GM18867 (cell line): ENCODE results near the gene ELOVL2.
"Not testable (repeated sequence)": the region's sequence is repeated elsewhere in the genome, so short reads cannot be mapped to it uniquely, and the experiment has no call there.

Experiments used
- ATAC-seq: cut with Tn5 transposase; IDR thresholded peaks from one replicate; pipeline ENCODE4 v1.9.1; 2021; ENCODE audit warnings: mild to moderate bottlenecking, moderate library complexity; ENCODE audit not compliant: unreplicated experiment

The ELOVL2 gene, protein sequence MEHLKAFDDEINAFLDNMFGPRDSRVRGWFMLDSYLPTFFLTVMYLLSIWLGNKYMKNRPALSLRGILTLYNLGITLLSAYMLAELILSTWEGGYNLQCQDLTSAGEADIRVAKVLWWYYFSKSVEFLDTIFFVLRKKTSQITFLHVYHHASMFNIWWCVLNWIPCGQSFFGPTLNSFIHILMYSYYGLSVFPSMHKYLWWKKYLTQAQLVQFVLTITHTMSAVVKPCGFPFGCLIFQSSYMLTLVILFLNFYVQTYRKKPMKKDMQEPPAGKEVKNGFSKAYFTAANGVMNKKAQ

DNA sequence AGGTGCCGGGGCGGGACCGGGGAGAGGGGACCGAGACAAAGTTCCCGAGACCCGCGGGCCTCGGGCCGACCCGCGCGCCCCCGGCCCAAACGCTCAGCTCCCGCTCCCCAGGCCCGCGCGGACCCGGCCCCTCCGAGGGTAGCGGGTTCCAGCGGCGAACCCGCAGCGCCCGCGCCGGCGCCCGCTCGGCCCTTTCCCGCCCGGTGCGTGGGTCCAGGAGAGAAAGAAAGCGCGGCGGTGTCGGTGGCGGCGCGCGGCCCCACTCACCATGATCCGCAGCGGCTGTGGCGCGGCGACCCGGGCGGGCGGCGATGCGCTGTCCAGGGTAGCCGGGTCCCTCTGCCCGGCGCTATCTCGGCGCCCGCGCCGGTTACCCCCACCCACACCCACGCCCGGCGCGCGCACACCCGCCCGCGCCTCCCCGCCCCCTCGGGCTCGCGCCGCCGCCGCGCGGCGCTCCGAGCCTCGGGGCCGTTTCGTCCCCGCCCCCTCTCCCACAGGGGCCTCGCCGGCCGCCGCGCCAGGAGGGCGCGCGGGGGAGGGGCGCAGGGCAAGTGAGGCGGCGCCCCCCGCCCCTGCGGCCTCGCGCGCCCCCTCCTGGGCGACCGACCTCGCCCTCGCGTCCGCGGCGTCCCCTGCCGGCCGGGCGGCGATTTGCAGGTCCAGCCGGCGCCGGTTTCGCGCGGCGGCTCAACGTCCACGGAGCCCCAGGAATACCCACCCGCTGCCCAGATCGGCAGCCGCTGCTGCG is at the start of gene ELOVL2:
ELOVL2 (minus strand) TSS at position 345 of the 751 bp plus-strand sequence; CDS start at position 270, 75 bp downstream.
- no peak for ATAC-seq

DNA sequence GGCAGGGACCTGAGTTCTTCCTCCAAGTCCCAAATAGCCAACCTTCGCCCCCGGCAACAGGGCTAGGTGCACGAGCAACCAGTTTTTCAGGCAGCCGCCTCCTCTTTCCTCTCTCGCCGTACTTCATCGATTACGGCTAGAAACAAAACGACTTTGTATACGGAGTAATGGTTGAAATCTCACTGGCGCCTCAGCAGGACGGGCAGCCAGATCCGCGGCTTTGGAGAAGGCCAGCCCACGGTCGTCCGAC is 49.2 kb upstream of the ELOVL2 start:
- ATAC-seq = peak; percentile 19

- ATAC-seq = peak; percentile 38
Observed at GRCh38 chr6:11092668-11093375, 48.7 kb upstream of the ELOVL2 start.

- ATAC-seq = not testable (repeated sequence)
Observed at GRCh38 chr6:11091141-11091540, 47.0 kb upstream of the ELOVL2 start.

- ATAC-seq = no peak
Observed at GRCh38 chr6:11089695-11090094, 45.6 kb upstream of the ELOVL2 start.

DNA sequence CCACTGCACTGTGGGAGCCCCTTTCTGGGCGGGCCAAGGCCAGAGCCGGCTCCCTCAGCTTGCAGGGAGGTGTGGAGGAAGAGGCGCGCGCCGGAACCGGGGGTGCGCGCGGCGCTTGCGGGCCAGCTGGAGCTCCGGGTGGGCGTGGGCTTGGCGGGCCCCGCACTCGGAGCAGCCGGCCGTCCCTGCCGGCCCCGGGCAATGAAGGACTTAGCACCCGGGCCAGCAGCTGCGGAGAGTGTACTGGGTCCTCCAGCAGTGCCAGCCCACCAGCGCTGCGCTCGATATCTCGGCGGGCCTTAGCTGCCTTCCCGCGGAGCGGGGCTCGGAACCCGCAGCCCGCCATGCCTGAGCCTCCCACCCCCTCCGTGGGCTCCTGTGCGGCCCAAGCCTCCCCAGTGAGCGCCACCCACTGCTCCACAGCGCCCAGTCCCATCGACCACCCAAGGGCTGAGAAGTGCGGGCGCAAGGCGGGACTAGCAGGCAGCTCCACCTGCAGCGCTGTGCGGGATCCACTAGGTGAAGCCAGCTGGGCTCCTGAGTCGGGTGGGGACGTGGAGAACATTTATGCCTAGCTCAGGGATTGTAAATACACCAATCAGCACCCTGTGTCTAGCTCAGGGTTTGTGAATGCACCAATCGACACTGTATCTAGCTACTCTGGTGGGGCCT is 43.2 kb upstream of the ELOVL2 start:
- ATAC-seq = not testable (repeated sequence)

DNA sequence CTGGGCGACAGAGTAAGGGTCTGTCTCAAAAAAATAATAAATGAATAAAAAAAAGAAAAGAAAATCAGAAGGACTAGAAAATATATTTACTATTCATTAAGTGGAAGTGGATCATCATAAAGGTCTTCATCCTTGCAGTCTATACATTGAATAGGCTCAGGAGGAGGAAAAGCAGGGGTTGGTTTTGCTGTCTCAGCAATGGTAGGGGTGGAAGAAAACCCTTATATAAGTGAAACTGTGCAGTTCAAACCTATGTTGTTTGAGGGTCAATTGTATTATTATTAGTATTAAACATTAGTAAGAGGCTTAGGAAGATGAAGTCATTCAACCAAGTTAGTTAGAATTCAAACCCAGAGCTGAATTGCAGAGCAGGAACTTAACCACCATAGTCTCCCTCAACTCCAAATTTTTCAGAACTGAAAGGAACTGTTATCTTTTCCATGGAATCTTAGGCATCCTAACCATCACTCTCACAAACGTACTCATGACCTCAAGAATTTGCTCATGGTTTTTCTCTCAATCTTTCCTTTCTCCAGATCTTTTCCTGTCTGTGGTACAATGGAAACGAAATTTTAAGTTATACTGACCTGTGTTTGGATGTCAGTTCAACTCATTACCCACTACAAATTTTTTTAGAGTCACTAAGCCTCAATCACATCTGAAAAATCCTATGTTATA is 41.8 kb upstream of the ELOVL2 start:
- no peak for ATAC-seq

- ATAC-seq = no peak
Observed at GRCh38 chr6:11083956-11084355, 39.9 kb upstream of the ELOVL2 start.

DNA sequence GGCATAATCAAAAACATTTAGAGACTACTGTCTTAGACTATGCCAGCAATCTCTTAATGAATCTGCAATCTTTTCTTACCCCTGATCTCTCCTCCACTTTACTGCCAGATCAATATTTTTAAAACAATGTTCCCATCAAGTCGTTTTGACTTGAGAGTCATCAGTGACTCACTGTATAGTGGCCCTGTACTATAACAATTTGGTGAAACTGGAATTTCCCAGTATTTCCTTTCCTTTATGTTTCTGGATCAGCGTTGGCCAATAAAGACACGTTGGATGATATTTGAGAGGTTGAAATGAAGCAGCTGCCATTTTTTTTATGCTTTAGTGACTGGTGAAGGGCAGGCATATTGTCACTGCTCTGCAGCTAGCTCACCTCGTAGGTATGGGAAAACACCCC is 39.4 kb upstream of the ELOVL2 start:
- no peak for ATAC-seq

- ATAC-seq = no peak
Observed at GRCh38 chr6:11080296-11080695, 36.2 kb upstream of the ELOVL2 start.

- ATAC-seq = no peak
Observed at GRCh38 chr6:11078266-11078665, 34.2 kb upstream of the ELOVL2 start.

GRCh38 chr6:11076540-11076939 is 32.4 kb upstream of the ELOVL2 start:
- no peak for ATAC-seq

GRCh38 chr6:11072101-11072500 is 28.0 kb upstream of the ELOVL2 start:
- ATAC-seq = no peak

DNA sequence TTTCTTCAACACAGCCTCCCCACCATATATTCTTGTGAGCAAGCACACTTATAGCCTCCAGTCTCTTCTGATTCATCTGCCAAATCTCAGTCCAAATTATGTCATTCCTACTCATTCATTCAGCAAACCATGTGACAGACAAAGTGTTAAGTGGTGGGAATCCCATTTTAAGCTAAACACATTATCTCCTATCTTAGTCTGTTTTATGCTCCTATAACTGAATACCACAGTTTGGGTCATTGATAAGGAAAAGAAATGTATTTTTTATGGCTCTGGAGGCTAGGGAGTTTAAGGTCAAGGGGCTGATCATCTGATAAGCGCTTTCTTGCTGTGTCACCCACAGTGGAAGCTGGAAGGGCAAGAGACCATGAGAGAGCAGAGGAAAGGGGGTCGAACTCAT is 25.7 kb upstream of the ELOVL2 start:
- ATAC-seq = no peak

GRCh38 chr6:11067348-11067747 is 23.2 kb upstream of the ELOVL2 start:
- no peak for ATAC-seq

GRCh38 chr6:11066505-11067347 is 22.6 kb upstream of the ELOVL2 start:
- no peak for ATAC-seq

- no peak for ATAC-seq
Observed at GRCh38 chr6:11065436-11066202, 21.5 kb upstream of the ELOVL2 start.

DNA sequence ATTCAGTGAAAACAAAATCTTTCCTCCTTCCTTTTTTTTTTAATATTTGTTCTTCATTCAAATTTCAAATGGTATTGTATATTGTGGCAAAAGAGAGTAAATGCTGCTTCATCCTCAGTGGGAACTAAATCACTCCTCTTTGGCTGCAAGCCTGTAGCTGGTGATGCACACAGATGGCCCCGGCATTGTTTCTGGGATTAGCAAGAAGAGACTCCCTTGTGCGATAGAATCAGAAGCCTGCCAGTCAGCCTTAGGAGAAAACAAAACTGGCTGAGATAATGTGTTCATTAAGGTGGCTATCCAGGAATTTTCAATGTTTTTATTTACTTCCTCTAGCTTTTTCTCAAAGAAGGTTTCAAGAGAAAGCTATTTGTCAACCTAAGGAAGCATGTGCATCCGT is 20.7 kb upstream of the ELOVL2 start:
- ATAC-seq = no peak

GRCh38 chr6:11062715-11063114 is 18.6 kb upstream of the ELOVL2 start:
- no peak for ATAC-seq
